Naive thymus-derived CD4-positive, alpha-beta T cell (primary cell): Measurements from ENCODE around the gene ALOX15. TPM values are rescaled to one million over a fixed set of nuclear protein-coding genes. Genes with fewer than 3 reads are reported as not detected.

Experiments used
- ATAC-seq: fragments of 150-1000 bp; cut with Tn5 transposase; 2 replicates; pipeline ENCODE4 v1.10.0; 2021; ENCODE audit warnings: mild to moderate bottlenecking, moderate library complexity
- CTCF ChIA-PET: fragments of 350-600 bp; sonication (Branson Sonifier 250); formaldehyde crosslinking; loops from one replicate; lab custom pipeline; 2021; ENCODE audit warnings: antibody characterized with exemption; lab: Charles Lee
- POLR2A ChIA-PET: fragments of 350-600 bp; sonication (Branson Sonifier 250); formaldehyde crosslinking; loops from one replicate; lab custom pipeline; 2021; ENCODE audit warnings: antibody characterized with exemption, inconsistent platforms; lab: Charles Lee
- DNase-seq, 9 donors: peaks; one replicate each; pipeline versions ENCODE4 v3.0.0 to v3.0.0-alpha.2; 2020 to 2022; ENCODE audit warnings: mixed read lengths in 1 of 9
- H3K27ac ChIP-seq: one replicate; pipeline ENCODE4 v1.7.0; 2013; ENCODE audit warnings: mild to moderate bottlenecking, low read depth, low read length, moderate library complexity
- H3K27me3 ChIP-seq, 2 donors: one replicate each; pipeline ENCODE4 v1.7.0; 2013; ENCODE audit warnings: low read length in 2 of 2, mild to moderate bottlenecking in 2 of 2, moderate library complexity in 2 of 2; ENCODE audit not compliant: control insufficient read depth in 2 of 2, insufficient read depth in 2 of 2
- H3K36me3 ChIP-seq, 3 experiments: 1 replicate in 2 of 3; 2 replicates in 1 of 3; pipeline ENCODE4 v1.7.0; 2013; ENCODE audit warnings: low read length in 3 of 3, mild to moderate bottlenecking in 3 of 3, moderate library complexity in 1 of 3; ENCODE audit not compliant: insufficient read depth in 3 of 3, control insufficient read depth in 2 of 3
- H3K4me1 ChIP-seq, 2 donors: one replicate each; pipeline ENCODE4 v1.7.0; 2013; ENCODE audit warnings: low read length in 2 of 2, mild to moderate bottlenecking in 2 of 2, moderate library complexity in 1 of 2; ENCODE audit not compliant: control insufficient read depth in 2 of 2, insufficient read depth in 2 of 2
- H3K4me3 ChIP-seq: 2 replicates; pipeline ENCODE4 v1.7.0; 2013; ENCODE audit warnings: mild to moderate bottlenecking, low read length
- H3K9me3 ChIP-seq, 3 experiments: 1 replicate in 2 of 3; 2 replicates in 1 of 3; pipeline ENCODE4 v1.7.0; 2013; ENCODE audit warnings: low read length in 3 of 3; ENCODE audit not compliant: control insufficient read depth in 2 of 3
- H3K27ac Mint-ChIP-seq, 9 donors: one replicate each; pipeline ENCODE4 v1.8.0; 2020 to 2022; ENCODE audit warnings: mixed read lengths in 9 of 9, mild to moderate bottlenecking in 8 of 9, moderate library complexity in 5 of 9, inconsistent platforms in 2 of 9
- H3K27me3 Mint-ChIP-seq, 5 donors: one replicate each; pipeline ENCODE4 v1.8.0; 2021 to 2022; ENCODE audit warnings: mixed read lengths in 5 of 5, mild to moderate bottlenecking in 1 of 5
- H3K36me3 Mint-ChIP-seq, 5 donors: one replicate each; pipeline ENCODE4 v1.8.0; 2020 to 2022; ENCODE audit warnings: mixed read lengths in 5 of 5, mild to moderate bottlenecking in 3 of 5, inconsistent platforms in 1 of 5
- H3K4me1 Mint-ChIP-seq, 7 donors: one replicate each; pipeline ENCODE4 v1.8.0; 2020 to 2022; ENCODE audit warnings: mixed read lengths in 7 of 7, mild to moderate bottlenecking in 3 of 7, inconsistent platforms in 1 of 7
- H3K4me3 Mint-ChIP-seq, 10 donors: one replicate each; pipeline ENCODE4 v1.8.0; 2020 to 2022; ENCODE audit warnings: mild to moderate bottlenecking in 10 of 10, mixed read lengths in 10 of 10, moderate library complexity in 6 of 10, inconsistent platforms in 2 of 10
- H3K9me3 Mint-ChIP-seq, 11 donors: one replicate each; pipeline ENCODE4 v1.8.0; 2020 to 2022; ENCODE audit warnings: mixed read lengths in 11 of 11, mild to moderate bottlenecking in 4 of 11, inconsistent platforms in 1 of 11, moderate library complexity in 1 of 11
- intact Hi-C, 2 donors: fragments of 100-400 bp; cut with micrococcal nuclease; formaldehyde crosslinking; loops; one replicate each; pipeline ENCODE4 v1.15.1; 2023
- polyA plus RNA-seq, 2 donors: library from polyadenylated mRNA; unstranded; fragments of 300-500 nt; fragmentation: Illumina TruSeq; gene quantifications; one replicate each; pipeline ENCODE4 v1.2.3, GENCODE V29; 2021
- total RNA-seq, 6 experiments: library from RNA in 5 of 6; stranded (reverse) in 5 of 6; gene quantifications; 1 replicate in 5 of 6; 2 replicates in 1 of 6; pipeline ENCODE4 v1.2.3 and lab custom pipeline; 2021 to 2026

The ALOX15 gene
- total and polyA plus RNA-seq, 7 experiments from 2014 or later = 0.44 to 0.60 (median 0.50) TPM; not detected in 4

GRCh38 chr17:4617590-4618351, 23.7 kb downstream of the ALOX15 start:
- peaks cover 0 to 11% (median 4%) of the 10 kb centered on the region in 5 donors for H3K27me3 Mint-ChIP-seq
- intact Hi-C loops = no loop called here
- no peaks in the 10 kb centered on the region for H3K4me1 Mint-ChIP-seq
- H3K36me3 ChIP-seq = no peaks in the 10 kb centered on the region
- CTCF ChIA-PET = no interaction called here
- H3K4me1 ChIP-seq = no peaks in the 10 kb centered on the region
- no peaks in the 10 kb centered on the region for H3K36me3 Mint-ChIP-seq
- peaks cover 0 to 4% of the 10 kb centered on the region in 2 donors for H3K27me3 ChIP-seq
- POLR2A ChIA-PET = no interaction called here
- no peak overlapping the region for H3K27ac Mint-ChIP-seq
- peaks cover 0 to 3% (median 0%) of the 10 kb centered on the region in 11 donors for H3K9me3 Mint-ChIP-seq
- H3K4me3 ChIP-seq = no peak overlapping the region
- no peak overlapping the region for H3K4me3 Mint-ChIP-seq
- no peaks in the 10 kb centered on the region for H3K9me3 ChIP-seq
- H3K27ac ChIP-seq = no peak overlapping the region
- DNase-seq (no peak), ATAC-seq (no peak)

GRCh38 chr17:4617090-4617489, 24.4 kb downstream of the ALOX15 start:
- Histone ChIP-seq H3K4me3 (no peak overlapping the region), H3K27ac (no peak overlapping the region), H3K27me3 (peaks cover 0 to 4% of the 10 kb centered on the region in 2 donors), H3K9me3 (no peaks in the 10 kb centered on the region), H3K36me3 (no peaks in the 10 kb centered on the region), H3K4me1 (no peaks in the 10 kb centered on the region)
- no peak overlapping the region for H3K27ac Mint-ChIP-seq
- H3K9me3 Mint-ChIP-seq = peaks cover 0 to 3% (median 0%) of the 10 kb centered on the region in 11 donors
- no peak overlapping the region for H3K4me3 Mint-ChIP-seq
- H3K27me3 Mint-ChIP-seq = peaks cover 0 to 14% (median 4%) of the 10 kb centered on the region in 5 donors
- H3K36me3 Mint-ChIP-seq = no peaks in the 10 kb centered on the region
- ChIA-PET POLR2A (no interaction called here), CTCF (no interaction called here)
- ATAC-seq (no peak), DNase-seq (no peak)
- H3K4me1 Mint-ChIP-seq = no peaks in the 10 kb centered on the region
- intact Hi-C loops = no loop called here

GRCh38 chr17:4616476-4616875, 25.0 kb downstream of the ALOX15 start:
- Mint-ChIP-seq H3K27me3 (peaks cover 0 to 14% (median 4%) of the 10 kb centered on the region in 5 donors), H3K36me3 (no peaks in the 10 kb centered on the region), H3K4me1 (no peaks in the 10 kb centered on the region), H3K4me3 (no peak overlapping the region), H3K9me3 (peaks cover 0 to 3% (median 0%) of the 10 kb centered on the region in 11 donors), H3K27ac (no peak overlapping the region)
- DNase-seq = no peak
- intact Hi-C loops = no loop called here
- ChIA-PET CTCF (interaction anchor here (1.0 kb wide), 1 partner anchor 9 kb away, joined by 4 read pairs; no protein-coding TSS in a partner anchor), POLR2A (interaction anchor here (0.6 kb wide), 1 partner anchor 1667 kb away, joined by 4 read pairs; no protein-coding TSS in a partner anchor)
- ATAC-seq = no peak
- Histone ChIP-seq H3K27ac (no peak overlapping the region), H3K4me1 (no peaks in the 10 kb centered on the region), H3K4me3 (no peak overlapping the region), H3K27me3 (peaks cover 0 to 4% of the 10 kb centered on the region in 2 donors), H3K36me3 (no peaks in the 10 kb centered on the region), H3K9me3 (no peaks in the 10 kb centered on the region)

GRCh38 chr17:4610656-4611055, 30.8 kb downstream of the ALOX15 start:
- H3K27ac ChIP-seq = no peak overlapping the region
- DNase-seq (no peak), ATAC-seq (no peak)
- POLR2A ChIA-PET = no interaction called here
- H3K9me3 Mint-ChIP-seq = no peaks in the 10 kb centered on the region
- CTCF ChIA-PET = no interaction called here
- no peak overlapping the region for H3K4me3 ChIP-seq
- H3K4me1 ChIP-seq = no peaks in the 10 kb centered on the region
- no peaks in the 10 kb centered on the region for H3K27me3 ChIP-seq
- no peaks in the 10 kb centered on the region for H3K36me3 ChIP-seq
- no peaks in the 10 kb centered on the region for H3K9me3 ChIP-seq
- H3K4me1 Mint-ChIP-seq = peaks cover 0 to 6% (median 0%) of the 10 kb centered on the region in 7 donors
- H3K36me3 Mint-ChIP-seq = no peaks in the 10 kb centered on the region
- peak overlapping the region in 1 of 9 donors; percentile 42 for H3K27ac Mint-ChIP-seq
- no peak overlapping the region for H3K4me3 Mint-ChIP-seq
- H3K27me3 Mint-ChIP-seq = peaks cover 7 to 31% (median 24%) of the 10 kb centered on the region in 5 donors
- intact Hi-C loops = no loop called here

- Mint-ChIP-seq H3K4me3 (no peak overlapping the region), H3K27me3 (peaks cover 7 to 31% (median 24%) of the 10 kb centered on the region in 5 donors), H3K9me3 (no peaks in the 10 kb centered on the region), H3K36me3 (no peaks in the 10 kb centered on the region), H3K4me1 (peaks cover 0 to 6% (median 0%) of the 10 kb centered on the region in 7 donors), H3K27ac (no peak overlapping the region)
- intact Hi-C loops = no loop called here
- POLR2A ChIA-PET = interaction anchor here (0.5 kb wide), 1 partner anchor 173 kb away, joined by 4 read pairs; no protein-coding TSS in a partner anchor
- Histone ChIP-seq H3K4me3 (no peak overlapping the region), H3K4me1 (no peaks in the 10 kb centered on the region), H3K27ac (no peak overlapping the region), H3K36me3 (no peaks in the 10 kb centered on the region), H3K27me3 (no peaks in the 10 kb centered on the region), H3K9me3 (no peaks in the 10 kb centered on the region)
- DNase-seq = no peak
- no peak for ATAC-seq
- CTCF ChIA-PET = no interaction called here
These were observed 31.3 kb downstream of the ALOX15 start for GRCh38 chr17:4610162-4610561.

GRCh38 chr17:4609761-4610160, 31.7 kb downstream of the ALOX15 start:
- ChIA-PET POLR2A (interaction anchor here (0.5 kb wide), 1 partner anchor 172 kb away, joined by 4 read pairs; no protein-coding TSS in a partner anchor), CTCF (no interaction called here)
- Mint-ChIP-seq H3K4me1 (peaks cover 0 to 6% (median 0%) of the 10 kb centered on the region in 7 donors), H3K9me3 (no peaks in the 10 kb centered on the region), H3K27me3 (peaks cover 7 to 31% (median 24%) of the 10 kb centered on the region in 5 donors), H3K27ac (no peak overlapping the region), H3K4me3 (no peak overlapping the region), H3K36me3 (no peaks in the 10 kb centered on the region)
- intact Hi-C loops = no loop called here
- no peaks in the 10 kb centered on the region for H3K9me3 ChIP-seq
- no peak overlapping the region for H3K4me3 ChIP-seq
- no peaks in the 10 kb centered on the region for H3K36me3 ChIP-seq
- ATAC-seq = no peak
- no peak overlapping the region for H3K27ac ChIP-seq
- H3K4me1 ChIP-seq = no peaks in the 10 kb centered on the region
- no peak for DNase-seq
- no peaks in the 10 kb centered on the region for H3K27me3 ChIP-seq
